Sigmoid colon (tissue), 3 donors: ENCODE results near the gene RFPL4A.

ENCODE experiments used
- POLR2A ChIP-seq, 2 donors: fragments of 450-650 bp; IDR thresholded peaks; one replicate each; pipeline ENCODE4 v1.6.1; 2016; ENCODE audit warnings: antibody characterized with exemption in 2 of 2, mild to moderate bottlenecking in 2 of 2, moderate library complexity in 2 of 2
- TF ChIP-seq, protein P1 (sequence below), 4 experiments: fragments of 450-650 bp in 3 of 4; fragments of 200-600 bp in 1 of 4; IDR thresholded peaks; one replicate each; pipeline ENCODE4 v1.5.1; 2016 to 2019; ENCODE audit warnings: antibody characterized with exemption in 4 of 4, mild to moderate bottlenecking in 3 of 4, moderate library complexity in 2 of 4

GRCh38 chr19:55802281-55802680 is 43.4 kb downstream of the RFPL4A start:
- TF ChIP-seq, protein P1, sequence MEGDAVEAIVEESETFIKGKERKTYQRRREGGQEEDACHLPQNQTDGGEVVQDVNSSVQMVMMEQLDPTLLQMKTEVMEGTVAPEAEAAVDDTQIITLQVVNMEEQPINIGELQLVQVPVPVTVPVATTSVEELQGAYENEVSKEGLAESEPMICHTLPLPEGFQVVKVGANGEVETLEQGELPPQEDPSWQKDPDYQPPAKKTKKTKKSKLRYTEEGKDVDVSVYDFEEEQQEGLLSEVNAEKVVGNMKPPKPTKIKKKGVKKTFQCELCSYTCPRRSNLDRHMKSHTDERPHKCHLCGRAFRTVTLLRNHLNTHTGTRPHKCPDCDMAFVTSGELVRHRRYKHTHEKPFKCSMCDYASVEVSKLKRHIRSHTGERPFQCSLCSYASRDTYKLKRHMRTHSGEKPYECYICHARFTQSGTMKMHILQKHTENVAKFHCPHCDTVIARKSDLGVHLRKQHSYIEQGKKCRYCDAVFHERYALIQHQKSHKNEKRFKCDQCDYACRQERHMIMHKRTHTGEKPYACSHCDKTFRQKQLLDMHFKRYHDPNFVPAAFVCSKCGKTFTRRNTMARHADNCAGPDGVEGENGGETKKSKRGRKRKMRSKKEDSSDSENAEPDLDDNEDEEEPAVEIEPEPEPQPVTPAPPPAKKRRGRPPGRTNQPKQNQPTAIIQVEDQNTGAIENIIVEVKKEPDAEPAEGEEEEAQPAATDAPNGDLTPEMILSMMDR (IDR thresholded peaks at IDR 0.05) = no peak
- TF ChIP-seq POLR2A (IDR thresholded peaks at IDR 0.05) = no peak
